Hepatocyte (in vitro differentiated cells): ENCODE measurements around the gene MTCH1.

Experiments used
- EZH2 ChIP-seq: fragments of 200-600 bp; sonication (generic); IDR thresholded peaks from 2 replicates; pipeline ENCODE4 v1.6.1; 2016; ENCODE audit warnings: antibody characterized with exemption, mild to moderate bottlenecking, borderline replicate concordance
- EZH2phosphoT487 ChIP-seq: fragments of 200-600 bp; sonication (generic); IDR thresholded peaks from one replicate; pipeline ENCODE4 v1.6.1; 2018; ENCODE audit warnings: antibody characterized with exemption, mild to moderate bottlenecking, low read depth, moderate library complexity; ENCODE audit not compliant: unreplicated experiment, severe bottlenecking
- TF ChIP-seq, protein P1 (sequence below): fragments of 200-600 bp; sonication (generic); IDR thresholded peaks from 2 replicates; pipeline ENCODE4 v1.5.1; 2016; ENCODE audit warnings: antibody characterized with exemption, mild to moderate bottlenecking; ENCODE audit not compliant: poor library complexity

DNA sequence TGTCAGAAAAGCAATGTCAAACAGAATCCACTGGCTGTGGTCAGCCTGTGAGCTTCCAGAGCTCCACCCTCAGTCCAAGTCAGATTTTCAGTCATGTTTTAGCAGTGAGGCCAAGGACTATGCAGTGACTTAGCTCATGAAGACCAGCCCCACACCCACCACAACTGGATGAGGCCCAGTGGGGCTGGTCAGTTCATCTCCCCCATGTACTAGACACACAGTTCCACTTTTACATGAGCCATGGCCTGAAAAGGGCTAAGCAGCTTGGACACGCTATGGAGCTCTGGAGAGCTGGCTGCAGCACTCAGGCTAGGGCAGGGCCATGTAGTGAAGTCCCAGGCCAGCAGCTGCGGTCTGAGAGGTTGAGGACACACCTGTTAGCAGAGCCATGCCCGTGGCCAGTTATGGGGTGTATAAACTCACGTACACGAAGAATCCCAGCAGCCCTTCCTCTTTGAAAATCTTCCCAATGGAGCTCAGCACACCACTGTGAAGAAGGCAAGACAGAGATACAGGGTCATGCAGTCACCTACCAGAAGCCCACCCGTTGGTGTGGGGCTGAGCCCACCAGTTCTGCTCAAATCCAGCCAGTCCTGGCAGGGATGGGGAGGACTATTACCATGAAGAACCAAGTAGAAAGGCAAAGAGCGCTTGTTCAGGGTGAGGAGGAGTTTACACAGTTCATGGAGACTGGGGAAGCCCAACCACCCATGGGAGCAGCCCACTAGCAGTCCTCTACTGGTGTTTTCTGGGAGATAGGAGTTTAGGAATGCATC, 10.6 kb downstream of the MTCH1 start:
- TF ChIP-seq, protein P1, sequence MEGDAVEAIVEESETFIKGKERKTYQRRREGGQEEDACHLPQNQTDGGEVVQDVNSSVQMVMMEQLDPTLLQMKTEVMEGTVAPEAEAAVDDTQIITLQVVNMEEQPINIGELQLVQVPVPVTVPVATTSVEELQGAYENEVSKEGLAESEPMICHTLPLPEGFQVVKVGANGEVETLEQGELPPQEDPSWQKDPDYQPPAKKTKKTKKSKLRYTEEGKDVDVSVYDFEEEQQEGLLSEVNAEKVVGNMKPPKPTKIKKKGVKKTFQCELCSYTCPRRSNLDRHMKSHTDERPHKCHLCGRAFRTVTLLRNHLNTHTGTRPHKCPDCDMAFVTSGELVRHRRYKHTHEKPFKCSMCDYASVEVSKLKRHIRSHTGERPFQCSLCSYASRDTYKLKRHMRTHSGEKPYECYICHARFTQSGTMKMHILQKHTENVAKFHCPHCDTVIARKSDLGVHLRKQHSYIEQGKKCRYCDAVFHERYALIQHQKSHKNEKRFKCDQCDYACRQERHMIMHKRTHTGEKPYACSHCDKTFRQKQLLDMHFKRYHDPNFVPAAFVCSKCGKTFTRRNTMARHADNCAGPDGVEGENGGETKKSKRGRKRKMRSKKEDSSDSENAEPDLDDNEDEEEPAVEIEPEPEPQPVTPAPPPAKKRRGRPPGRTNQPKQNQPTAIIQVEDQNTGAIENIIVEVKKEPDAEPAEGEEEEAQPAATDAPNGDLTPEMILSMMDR, result no peak
- no peak for TF ChIP-seq EZH2
- no peak for TF ChIP-seq EZH2phosphoT487
